A549 (cell line): ENCODE results near the gene HERC4. TPM values are rescaled to one million over a fixed set of nuclear protein-coding genes. Genes with fewer than 3 reads are reported as not detected.

ENCODE experiments used
- ATAC-seq, 2 experiments: fragments of 200-7000 bp in 1 of 2; fragments of >200 bp in 1 of 2; cut with Nextera tagmentation in 1 of 2; cut with Tn5 transposase in 1 of 2; 3 replicates each; pipeline versions ENCODE4 v1.8.0 to v1.9.1; 2018 to 2020; ENCODE audit warnings: mild to moderate bottlenecking in 1 of 2, moderate library complexity in 1 of 2
- CTCF ChIA-PET: fragments of 300-600 bp; sonication (Branson Sonifier 250); formaldehyde crosslinking; extraction: SDS; loops from one replicate; lab custom pipeline; 2021; ENCODE audit warnings: antibody characterized with exemption, inconsistent platforms; lab: Yijun Ruan, JAX
- POLR2A ChIA-PET: fragments of 350-600 bp; formaldehyde crosslinking; extraction: SDS; loops from one replicate; lab custom pipeline; 2021; ENCODE audit warnings: antibody characterized with exemption, inconsistent platforms; lab: Yijun Ruan, JAX
- DNase-seq, 2 experiments: peaks; one replicate each; pipeline versions ENCODE4 v3.0.0 to v3.0.0-alpha.2; 2011 to 2016; ENCODE audit warnings: low read depth in 1 of 2, low spot score in 1 of 2
- FAIRE-seq: peaks from 2 replicates; lab custom pipeline; 2011; peaks lifted over from hg19 to GRCh38; lab: Jason Lieb, UNC
- H3K27ac ChIP-seq, 2 experiments: fragments of >200 bp; sonication (Bioruptor Twin); formaldehyde crosslinking; 3 replicates each; pipeline ENCODE4 v1.5.1; 2016 to 2017
- H3K4me1 ChIP-seq: fragments of >200 bp; sonication (Bioruptor Twin); formaldehyde crosslinking; 3 replicates; pipeline ENCODE4 v1.6.1; 2016
- H3K4me2 ChIP-seq: fragments of >200 bp; sonication (Bioruptor Twin); formaldehyde crosslinking; 3 replicates; pipeline ENCODE4 v1.6.1; 2016
- H3K4me3 ChIP-seq: fragments of >200 bp; sonication (Bioruptor Twin); formaldehyde crosslinking; 3 replicates; pipeline ENCODE4 v1.5.1; 2016
- H3K9me3 ChIP-seq: fragments of >200 bp; sonication (Bioruptor Twin); formaldehyde crosslinking; 3 replicates; pipeline ENCODE4 v1.6.1; 2016
- ATOH8 ChIP-seq: fragments of 250-450 bp; sonication (Bioruptor Pico); IDR thresholded peaks from 2 replicates; pipeline ENCODE4 v1.5.0; 2020; ENCODE audit warnings: low read depth, mild to moderate bottlenecking, moderate library complexity
- BCL3 ChIP-seq: fragments of >200 bp; sonication (Bioruptor Twin); formaldehyde crosslinking; IDR thresholded peaks from 3 replicates; pipeline ENCODE4 v1.6.1; 2016
- BHLHE40 ChIP-seq: IDR thresholded peaks from 2 replicates; pipeline ENCODE4 v1.6.1; 2012; ENCODE audit warnings: low read depth, low read length, inconsistent platforms
- CBX2 ChIP-seq: fragments of 200-600 bp; sonication (generic); IDR thresholded peaks from 2 replicates; pipeline ENCODE4 v1.6.1; 2016; ENCODE audit warnings: low read depth, mild to moderate bottlenecking, borderline replicate concordance
- CBX8 ChIP-seq: fragments of 200-600 bp; sonication (generic); IDR thresholded peaks from 2 replicates; pipeline ENCODE4 v1.6.1; 2016
- CEBPB ChIP-seq, 2 experiments: fragments of >200 bp in 1 of 2; sonication (Bioruptor Twin) in 1 of 2; formaldehyde crosslinking in 1 of 2; IDR thresholded peaks; 2 replicates each; pipeline ENCODE4 v1.6.1; 2012 to 2016
- CHD2 ChIP-seq: fragments of 150-350 bp; IDR thresholded peaks from 2 replicates; pipeline ENCODE4 v1.6.1; 2014; ENCODE audit warnings: low read length; ENCODE audit not compliant: partially characterized antibody
- CHD4 ChIP-seq: fragments of 200-600 bp; sonication (generic); IDR thresholded peaks from 2 replicates; pipeline ENCODE4 v1.6.1; 2016; ENCODE audit warnings: antibody characterized with exemption, mild to moderate bottlenecking, borderline replicate concordance
- E2F6 ChIP-seq: IDR thresholded peaks from 2 replicates; pipeline ENCODE4 v1.6.1; 2012; ENCODE audit warnings: low read depth, borderline replicate concordance
- EHF ChIP-seq: fragments of 250-450 bp; sonication (Bioruptor Pico); IDR thresholded peaks from 2 replicates; pipeline ENCODE4 v1.5.0; 2020; ENCODE audit warnings: mild to moderate bottlenecking
- EHMT2 ChIP-seq: fragments of 200-600 bp; sonication (generic); IDR thresholded peaks from 2 replicates; pipeline ENCODE4 v1.6.1; 2016; ENCODE audit warnings: antibody characterized with exemption, low read depth, mild to moderate bottlenecking, moderate library complexity
- EP300 ChIP-seq, 2 experiments: fragments of >200 bp; sonication (Bioruptor Twin); formaldehyde crosslinking; IDR thresholded peaks; 2 replicates in 1 of 2; 3 replicates in 1 of 2; pipeline ENCODE4 v1.6.1; 2016 to 2017
- FOSL2 ChIP-seq, 2 experiments: fragments of 450-650 bp in 1 of 2; fragments of >200 bp in 1 of 2; sonication (Bioruptor Twin) in 1 of 2; formaldehyde crosslinking; IDR thresholded peaks; 2 replicates each; pipeline versions ENCODE4 v1.5.0 to v1.6.1; 2016 to 2020; ENCODE audit warnings: mild to moderate bottlenecking in 1 of 2, moderate library complexity in 1 of 2
- FOXS1 ChIP-seq: fragments of 250-450 bp; sonication (Bioruptor Pico); IDR thresholded peaks from 2 replicates; pipeline ENCODE4 v1.5.0; 2020; ENCODE audit warnings: mild to moderate bottlenecking, moderate library complexity
- GATA3 ChIP-seq: IDR thresholded peaks from 2 replicates; pipeline ENCODE4 v1.6.1; 2012; ENCODE audit warnings: borderline replicate concordance
- HDAC2 ChIP-seq: fragments of 200-600 bp; sonication (generic); IDR thresholded peaks from 2 replicates; pipeline ENCODE4 v1.6.1; 2016
- HES2 ChIP-seq: fragments of >200 bp; sonication (Bioruptor Twin); formaldehyde crosslinking; IDR thresholded peaks from 2 replicates; pipeline ENCODE4 v1.6.1; 2016
- HEYL ChIP-seq: fragments of 250-450 bp; sonication (Bioruptor Pico); IDR thresholded peaks from 2 replicates; pipeline ENCODE4 v1.8.0; 2021; ENCODE audit warnings: mild to moderate bottlenecking, moderate library complexity
- HMGXB4 ChIP-seq: fragments of 250-450 bp; sonication (Bioruptor Pico); IDR thresholded peaks from 2 replicates; pipeline ENCODE4 v1.5.0; 2021; ENCODE audit warnings: mild to moderate bottlenecking, moderate library complexity, borderline replicate concordance
- JUN ChIP-seq, 2 experiments: fragments of >200 bp; sonication (Bioruptor Twin); formaldehyde crosslinking; IDR thresholded peaks; 2 replicates in 1 of 2; 3 replicates in 1 of 2; pipeline ENCODE4 v1.6.1; 2016 to 2017
- JUNB ChIP-seq: fragments of >200 bp; sonication (Bioruptor Twin); formaldehyde crosslinking; IDR thresholded peaks from 2 replicates; pipeline ENCODE4 v1.6.1; 2016
- KDM5A ChIP-seq: fragments of 200-600 bp; sonication (generic); IDR thresholded peaks from 2 replicates; pipeline ENCODE4 v1.6.1; 2016; ENCODE audit warnings: antibody characterized with exemption, mild to moderate bottlenecking
- MAFK ChIP-seq: fragments of 450-650 bp; IDR thresholded peaks from 2 replicates; pipeline ENCODE4 v1.6.1; 2014; ENCODE audit not compliant: partially characterized antibody
- MAX ChIP-seq: IDR thresholded peaks from 2 replicates; pipeline ENCODE4 v1.6.1; 2012
- NFE2L2 ChIP-seq: fragments of 150-350 bp; conservative IDR thresholded peaks from 2 replicates; pipeline ENCODE4 v1.6.1; 2014; ENCODE audit warnings: low read length
- NPAS2 ChIP-seq: fragments of 250-450 bp; sonication (Bioruptor Pico); IDR thresholded peaks from 2 replicates; pipeline ENCODE4 v1.8.0; 2022; ENCODE audit warnings: mild to moderate bottlenecking, moderate library complexity, borderline replicate concordance
- NR3C1 ChIP-seq: fragments of >200 bp; sonication (Bioruptor Twin); formaldehyde crosslinking; IDR thresholded peaks from 3 replicates; pipeline ENCODE4 v1.6.1; 2017
- POLR2A ChIP-seq: IDR thresholded peaks from 2 replicates; pipeline ENCODE4 v1.6.1; 2012; ENCODE audit warnings: mild to moderate bottlenecking, low read length
- POLR2AphosphoS2 ChIP-seq: conservative IDR thresholded peaks from 2 replicates; pipeline ENCODE4 v1.6.1; 2012; ENCODE audit warnings: low read length, improper control_type of control experiment, inconsistent platforms
- RAD21 ChIP-seq, 2 experiments: fragments of >200 bp in 1 of 2; sonication (Bioruptor Twin) in 1 of 2; formaldehyde crosslinking in 1 of 2; IDR thresholded peaks in 1 of 2; conservative IDR thresholded peaks in 1 of 2; 2 replicates in 1 of 2; 3 replicates in 1 of 2; pipeline ENCODE4 v1.6.1; 2012 to 2018; ENCODE audit warnings: inconsistent platforms in 1 of 2
- RARB ChIP-seq: fragments of 250-450 bp; sonication (Bioruptor Pico); IDR thresholded peaks from 2 replicates; pipeline ENCODE4 v1.8.0; 2021; ENCODE audit warnings: mild to moderate bottlenecking, moderate library complexity
- SMC3 ChIP-seq: fragments of >200 bp; sonication (Bioruptor Twin); formaldehyde crosslinking; IDR thresholded peaks from 3 replicates; pipeline ENCODE4 v1.6.1; 2018; ENCODE audit warnings: inconsistent platforms
- SREBF2 ChIP-seq: fragments of 450-650 bp; IDR thresholded peaks from 2 replicates; pipeline ENCODE4 v1.6.1; 2014; ENCODE audit warnings: mild to moderate bottlenecking, moderate library complexity
- ZC3H11A ChIP-seq: fragments of 450-650 bp; IDR thresholded peaks from 2 replicates; pipeline ENCODE4 v1.6.1; 2014; ENCODE audit warnings: antibody characterized with exemption, mild to moderate bottlenecking
- ZFP36 ChIP-seq: fragments of 450-650 bp; IDR thresholded peaks from 2 replicates; pipeline ENCODE4 v1.6.1; 2014; ENCODE audit warnings: borderline replicate concordance; ENCODE audit not compliant: partially characterized antibody
- ZNF302 ChIP-seq: fragments of 250-450 bp; sonication (Bioruptor Pico); IDR thresholded peaks from 2 replicates; pipeline ENCODE4 v1.9.0; 2021; ENCODE audit warnings: inconsistent platforms, mild to moderate bottlenecking, moderate library complexity
- ZSCAN20 ChIP-seq: fragments of 250-450 bp; sonication (Bioruptor Pico); IDR thresholded peaks from 2 replicates; pipeline ENCODE4 v1.8.0; 2022; ENCODE audit warnings: mild to moderate bottlenecking, moderate library complexity
- WGBS: methylation state at CpG from one replicate; pipeline ENCODE4 v1.1.6; 2017; ENCODE audit errors: missing lambda C conversion rate; 5-methylcytosine and 5-hydroxymethylcytosine counted together
- polyA plus RNA-seq, 4 experiments: library from polyadenylated mRNA; depleted of rRNA in 3 of 4; stranded (reverse); fragments of >200 nt; fragmentation: RNase III in 1 of 4; extraction: RNeasy Plus Mini Kit Qiagen cat#74134 plus additional on column Dnase treatment in 1 of 4; gene quantifications; 2 replicates in 3 of 4; 3 replicates in 1 of 4; pipeline ENCODE4 v1.2.3, GENCODE V29; 2011 to 2017

HERC4 gene
- polyA plus RNA-seq, 2 of the 4 experiments (the other 2 are of a cell fraction), result 43.2 to 51.3 TPM

GRCh38 chr10:68086910-68087684 is 12.0 kb upstream of the HERC4 start:
- FAIRE-seq (peak; percentile 72), DNase-seq (peak in 1 of 2 experiments; percentile 76), ATAC-seq (peak; percentile 31 to 64; a peak in 3 of 6 replicates)
- H3K4me3 ChIP-seq, result peak overlapping the region; percentile 39
- 11% methylated on average over 7 of the region's 7 CpGs for WGBS
- H3K9me3 ChIP-seq, result no peaks in the 10 kb centered on the region
- peak overlapping the region; percentile 86 for H3K4me2 ChIP-seq
- CTCF ChIA-PET, result interaction anchor here (1.3 to 14.9 kb wide), 5 partner anchors 10 to 124 kb away, joined by 4 to 241 read pairs (median 5); no protein-coding TSS in a partner anchor
- H3K27ac ChIP-seq, result peak overlapping the region; percentile 92 to 93
- POLR2A ChIA-PET, result interaction anchor here (0.9 to 1.6 kb wide), 4 partner anchors 10 to 245 kb away, joined by 3 to 4 read pairs (median 4); partner anchors contain the start of gene HNRNPH3
- peaks cover 71% of the 10 kb centered on the region for H3K4me1 ChIP-seq
- TF ChIP-seq ZFP36 (no peak), JUNB (peak; percentile 89), MAFK (no peak), NPAS2 (CRISPR knock-in tag) (no peak), E2F6 (no peak), ATOH8 (CRISPR knock-in tag) (no peak), HEYL (no peak), JUN (IDR thresholded peaks at IDR 0.05) (peak in 1 of 2 experiments; percentile 30; a peak in 2 of 5 replicates), HMGXB4 (CRISPR knock-in tag) (no peak), CHD2 (no peak), NR3C1 (no peak), EHMT2 (no peak), MAX (peak; percentile 57; the same call in 1 of the 2 replicates), ZNF302 (CRISPR knock-in tag) (no peak), RARB (0 out of 2 replicates have a peak, but pooled peaks have one; percentile 78), GATA3 (peak; percentile 96), HDAC2 (no peak), SREBF2 (no peak), KDM5A (no peak), FOXS1 (CRISPR knock-in tag) (peak; percentile 92; the same call in 1 of the 2 replicates), BHLHE40 (no peak), RAD21 (conservative IDR thresholded peaks at IDR 0.05 in 1 of 2, IDR thresholded peaks at IDR 0.05 in 1 of 2) (peak in 1 of 2 experiments; percentile 48; a peak in 3 of 5 replicates), FOSL2 (IDR thresholded peaks at IDR 0.05) (peak; percentile 47; the same call in 1 of the 2 replicates), FOSL2 (CRISPR knock-in tag; IDR thresholded peaks at IDR 0.05) (peak; percentile 85), NFE2L2 (no peak), EP300 (IDR thresholded peaks at IDR 0.05) (peak; percentile 78 to 83; a peak in 4 of 5 replicates), CEBPB (IDR thresholded peaks at IDR 0.05) (peak; percentile 78 to 97), CBX2 (no peak), HES2 (peak; percentile 67; the same call in 1 of the 2 replicates), CHD4 (no peak), POLR2A (no peak), ZSCAN20 (CRISPR knock-in tag) (no peak; the same call in 1 of the 2 replicates), EHF (no peak), SMC3 (0 out of 3 replicates have a peak, but pooled peaks have one; percentile 24), ZC3H11A (no peak), POLR2AphosphoS2 (no peak), CBX8 (no peak), BCL3 (peak; percentile 73; the same call in 2 of the 3 replicates)
